Stimulated activated CD4-positive, alpha-beta T cell treated with anti-CD3 and anti-CD28 coated beads, Interleukin-1b, Interleukin-23, amount 100 ng/mL, for 24 hours (primary cell): ENCODE measurements around the gene ZDHHC20.

Experiments used
- DNase-seq, 4 experiments: peaks; one replicate each; pipeline ENCODE4 v3.0.0-alpha.2; 2020; ENCODE audit warnings: low read depth in 4 of 4, low spot score in 1 of 4

ZDHHC20 gene

DNA sequence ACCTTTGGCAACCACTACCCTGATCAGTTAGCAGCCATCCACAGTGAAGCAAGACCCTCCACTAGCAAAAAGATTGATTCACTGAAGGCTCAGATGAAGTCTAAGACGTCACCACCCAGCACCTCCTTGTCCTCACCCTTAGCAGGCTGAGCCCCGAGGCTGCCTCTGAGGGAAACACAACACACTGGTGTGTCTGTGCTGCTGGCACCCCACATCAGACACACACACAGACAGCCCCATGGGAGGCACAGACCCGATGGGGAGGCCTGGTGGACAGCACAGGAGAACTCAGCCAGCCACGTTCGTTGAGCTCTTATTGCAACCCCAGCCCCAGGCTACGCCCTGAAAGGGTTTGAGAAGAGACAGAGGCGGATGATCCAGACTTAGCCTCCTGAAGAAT, 94.7 kb downstream of the ZDHHC20 start:
- no peak for DNase-seq

- no peak for DNase-seq
Observed at GRCh38 chr13:21362741-21363140, 96.4 kb downstream of the ZDHHC20 start.

DNA sequence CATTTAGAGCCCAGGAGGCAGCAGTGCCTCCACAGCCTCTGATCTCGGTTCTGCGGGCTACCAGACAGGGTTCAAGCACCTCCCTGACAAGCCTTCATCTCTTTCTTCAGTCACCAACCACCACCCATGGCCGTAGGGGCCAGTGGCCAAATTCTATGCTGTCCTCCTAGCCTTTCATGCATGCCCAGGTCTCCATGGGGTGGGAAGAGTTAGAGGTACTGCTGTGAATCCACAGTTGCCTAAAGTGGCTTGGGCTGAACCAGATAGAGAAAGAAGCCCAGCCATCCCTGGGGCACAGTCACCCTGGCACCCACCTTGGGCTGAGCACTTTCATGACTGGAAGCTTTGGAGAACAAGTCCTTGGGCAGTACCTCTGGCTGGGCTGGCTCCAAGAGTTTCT, 97.4 kb downstream of the ZDHHC20 start:
- DNase-seq = no peak

DNA sequence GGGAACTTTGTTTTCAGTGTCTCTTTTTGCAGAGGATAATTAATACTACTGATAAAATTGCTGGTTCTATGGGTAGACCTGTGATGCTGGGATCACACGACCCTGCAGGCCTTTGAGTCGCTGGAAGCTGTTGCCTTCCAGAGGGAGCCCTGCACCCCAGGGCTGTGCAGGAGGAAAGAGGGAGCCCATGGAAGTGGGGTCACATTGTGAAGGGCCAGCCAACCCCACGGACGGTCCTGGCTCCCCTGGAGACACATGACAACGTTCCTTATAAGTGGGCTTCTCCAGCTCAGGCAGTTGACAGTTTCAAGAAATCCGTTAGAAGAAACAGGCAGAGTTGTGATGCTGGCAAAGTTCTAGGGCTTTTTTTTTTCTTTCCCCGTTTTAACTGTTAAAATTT, 98.0 kb downstream of the ZDHHC20 start:
- DNase-seq = no peak

DNA sequence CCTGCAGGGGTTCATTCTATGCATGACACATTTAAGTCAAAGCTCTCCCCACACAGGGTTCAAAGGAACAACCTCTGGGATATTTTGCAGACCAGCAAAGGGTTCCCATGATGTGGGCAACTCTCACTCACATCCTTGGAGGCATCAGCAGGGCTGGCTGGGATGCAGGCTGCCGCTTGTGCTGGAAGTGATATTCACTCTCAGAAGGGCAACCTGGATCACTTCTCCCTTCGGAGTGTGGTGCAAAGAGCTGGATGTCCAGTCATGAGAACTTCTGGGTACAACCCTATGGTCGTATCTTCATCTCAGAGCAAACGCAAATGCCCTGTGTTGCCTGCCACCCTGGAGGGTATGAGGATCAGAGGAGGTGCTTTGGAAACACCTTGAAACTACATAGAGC, 98.6 kb downstream of the ZDHHC20 start:
- no peak for DNase-seq

DNA sequence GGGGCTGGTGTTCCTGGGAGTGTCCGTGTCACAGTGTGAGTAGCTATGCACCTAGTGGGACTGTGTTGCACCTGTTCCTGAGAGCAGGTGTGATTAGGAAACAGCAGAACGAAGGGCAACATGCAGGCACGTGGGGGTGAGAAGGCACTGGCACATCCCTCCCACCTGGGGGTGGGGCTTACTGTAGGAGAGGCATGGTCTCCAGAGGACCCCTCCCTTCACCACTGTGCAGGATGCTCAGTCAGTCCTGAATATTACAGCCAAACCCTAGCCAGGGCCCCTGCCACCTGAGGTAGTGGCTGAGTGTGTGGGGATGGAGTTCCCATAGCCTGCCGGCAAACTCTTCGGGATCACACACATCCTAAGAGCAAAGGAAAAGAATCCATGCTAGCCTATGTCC, 99.2 kb downstream of the ZDHHC20 start:
- DNase-seq = no peak

- DNase-seq = no peak
Observed at GRCh38 chr13:21355304-21355703, 103.8 kb downstream of the ZDHHC20 start.

- DNase-seq = no peak
Observed at GRCh38 chr13:21354721-21355120, 104.4 kb downstream of the ZDHHC20 start.

- DNase-seq = no peak
Observed at GRCh38 chr13:21348488-21349120, 110.5 kb downstream of the ZDHHC20 start.

DNA sequence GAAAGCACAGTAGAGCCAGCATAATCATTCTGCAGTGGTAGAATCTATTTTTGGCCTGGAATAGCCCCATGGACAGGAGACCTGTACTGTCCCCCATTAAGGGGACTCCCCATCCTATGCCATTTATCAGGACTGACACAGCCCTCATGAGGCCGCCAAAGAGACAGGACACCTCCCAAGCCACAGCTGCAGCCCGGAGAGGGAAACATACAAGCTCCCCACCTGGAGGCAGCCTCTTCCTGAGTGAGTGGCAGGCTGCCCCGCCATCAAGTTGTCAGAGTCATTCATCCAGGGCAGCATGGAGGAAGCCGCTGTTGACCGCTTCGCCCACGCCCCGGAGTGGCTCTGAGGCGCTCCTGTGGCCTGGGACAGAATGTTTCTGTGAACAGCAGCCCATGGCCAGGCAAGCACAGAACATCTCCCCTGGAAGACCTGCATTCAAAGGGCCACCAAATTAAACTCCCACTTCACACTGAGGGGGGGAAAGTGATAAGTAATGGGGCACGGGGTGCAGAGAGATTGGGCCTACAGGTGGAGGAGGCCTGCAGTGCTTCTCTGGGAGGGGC, 111.3 kb downstream of the ZDHHC20 start:
- DNase-seq = no peak

DNA sequence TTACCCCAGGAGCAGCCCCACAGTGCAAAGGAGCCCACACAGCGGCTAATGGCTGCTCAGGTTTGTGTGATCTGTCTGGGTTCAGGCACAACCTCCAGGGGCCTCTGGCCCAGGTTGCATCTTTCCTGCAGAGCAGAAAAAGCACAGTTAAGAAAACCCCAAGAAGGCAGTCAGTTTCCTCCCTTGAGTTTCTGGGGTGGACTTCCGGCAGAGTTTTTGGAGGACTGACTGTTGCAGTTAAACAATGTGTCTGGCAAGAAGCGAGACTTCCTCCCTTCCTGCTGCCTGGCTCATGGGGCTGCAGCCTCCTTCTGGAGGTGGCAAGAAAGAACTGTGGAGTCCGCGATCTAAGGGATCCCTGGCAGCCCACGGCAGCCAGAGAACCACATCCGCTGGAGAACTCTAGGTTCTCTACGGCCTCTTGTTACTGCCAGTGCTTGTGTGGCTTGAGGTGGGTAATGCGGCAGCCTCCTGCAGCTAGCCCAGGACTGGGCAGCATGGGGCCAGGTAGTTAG, 114.4 kb downstream of the ZDHHC20 start:
- DNase-seq = no peak

GRCh38 chr13:21343659-21344058, 115.4 kb downstream of the ZDHHC20 start:
- DNase-seq = no peak

DNA sequence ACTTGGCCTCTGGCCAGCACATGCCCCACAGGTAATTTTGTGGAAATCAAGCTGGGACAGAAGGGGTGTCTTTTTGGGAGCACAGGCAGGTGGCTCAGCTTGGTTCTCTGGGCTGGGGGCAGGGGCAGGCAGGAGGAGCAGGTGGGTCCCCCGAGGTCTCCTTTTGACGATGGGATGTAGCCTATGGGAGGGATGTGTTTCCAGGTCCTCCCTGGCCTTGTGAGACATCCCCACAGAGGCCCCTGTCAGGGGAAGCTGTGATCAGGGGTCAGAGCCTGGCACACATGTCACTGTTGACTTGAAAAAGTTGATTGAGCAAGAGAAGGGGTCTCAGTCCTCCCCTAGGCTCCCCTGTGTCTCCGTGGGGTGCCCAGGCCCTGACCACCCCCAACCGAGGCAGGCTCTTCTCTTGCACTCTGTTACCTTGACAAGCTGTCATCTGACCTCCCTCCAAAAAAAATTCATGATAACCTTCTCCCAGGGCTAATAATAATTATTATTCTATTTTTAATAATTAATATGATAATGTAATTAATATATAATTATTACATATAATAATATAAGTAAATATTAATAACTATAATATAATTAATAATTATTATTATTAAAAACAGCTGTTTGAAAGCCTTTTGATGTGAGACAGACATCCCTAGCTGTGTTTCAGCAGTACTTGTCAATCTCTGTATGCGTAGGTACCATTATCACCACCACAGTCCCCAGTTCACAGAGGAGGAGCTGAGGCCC, 116.2 kb downstream of the ZDHHC20 start:
- no peak for DNase-seq

DNA sequence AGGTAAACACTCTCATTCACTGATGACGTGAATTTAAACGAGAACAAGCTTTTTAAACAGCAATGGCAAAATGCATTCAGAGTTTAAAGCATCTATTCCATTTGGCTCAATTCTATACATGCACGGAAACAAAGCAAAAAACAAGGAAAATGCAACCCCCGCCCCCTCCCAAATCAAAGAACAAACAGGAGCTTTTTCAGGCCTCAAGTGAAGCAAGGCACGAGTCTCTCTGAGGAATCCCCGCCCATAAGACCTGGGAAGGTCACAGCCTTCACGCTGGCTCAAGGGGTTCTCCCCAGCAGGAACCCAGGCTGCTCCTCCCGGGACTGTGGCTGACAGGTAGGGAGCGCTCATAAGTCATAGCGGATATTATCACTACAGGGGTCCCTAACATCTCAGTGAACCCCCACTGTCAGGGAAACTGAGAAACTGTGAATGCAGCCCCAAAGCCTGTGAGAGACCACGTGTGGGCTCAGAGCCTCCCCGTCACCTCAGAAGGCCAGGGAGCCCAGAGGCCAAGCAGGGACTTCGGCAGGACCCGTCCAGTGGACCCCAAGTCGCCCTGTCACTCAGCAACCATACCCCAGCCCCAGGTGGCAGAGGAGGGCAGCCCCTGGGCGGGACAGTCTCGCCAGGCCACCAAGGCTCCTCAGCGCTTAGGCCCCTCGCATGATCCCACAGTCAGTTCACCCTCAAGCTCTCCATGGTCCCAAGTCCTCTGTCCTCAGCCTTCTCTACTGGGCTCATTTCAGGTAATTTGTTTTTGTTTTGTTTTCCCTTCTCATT, 117.3 kb downstream of the ZDHHC20 start:
- no peak for DNase-seq

DNA sequence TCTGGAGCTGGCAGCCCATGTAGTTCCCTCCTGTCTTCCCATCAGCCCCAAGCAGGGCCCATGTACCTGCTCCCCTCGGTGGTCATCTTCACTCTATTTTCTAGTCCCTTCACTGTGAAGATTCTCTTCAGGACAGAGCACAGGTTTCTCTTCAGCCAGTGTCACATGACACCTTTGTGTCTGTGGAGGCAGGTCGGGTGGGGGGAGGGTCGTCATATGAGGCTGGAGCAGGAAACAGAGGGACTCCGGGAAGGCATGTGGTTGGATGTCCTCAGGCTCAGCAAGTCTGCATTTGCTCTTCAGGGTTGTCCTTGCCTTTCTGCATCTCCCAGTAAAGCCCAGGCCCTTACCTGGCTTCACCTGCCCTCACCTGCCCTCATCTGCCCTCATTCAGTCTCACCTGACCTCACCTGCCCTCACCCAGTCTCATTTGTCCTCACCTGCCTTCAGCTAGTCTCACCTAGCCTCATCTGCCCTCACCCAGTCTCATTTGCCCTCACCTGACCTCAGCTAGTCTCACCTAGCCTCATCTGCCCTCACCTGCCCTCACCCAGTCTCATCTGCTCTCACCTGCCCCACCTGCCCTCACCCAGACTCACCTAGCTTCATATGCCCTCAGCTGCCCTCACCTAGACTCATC, 120.3 kb downstream of the ZDHHC20 start:
- DNase-seq = no peak

- DNase-seq = no peak
Observed at GRCh38 chr13:21338156-21338555, 120.9 kb downstream of the ZDHHC20 start.

GRCh38 chr13:21336609-21337349, 122.3 kb downstream of the ZDHHC20 start:
- DNase-seq = no peak

DNA sequence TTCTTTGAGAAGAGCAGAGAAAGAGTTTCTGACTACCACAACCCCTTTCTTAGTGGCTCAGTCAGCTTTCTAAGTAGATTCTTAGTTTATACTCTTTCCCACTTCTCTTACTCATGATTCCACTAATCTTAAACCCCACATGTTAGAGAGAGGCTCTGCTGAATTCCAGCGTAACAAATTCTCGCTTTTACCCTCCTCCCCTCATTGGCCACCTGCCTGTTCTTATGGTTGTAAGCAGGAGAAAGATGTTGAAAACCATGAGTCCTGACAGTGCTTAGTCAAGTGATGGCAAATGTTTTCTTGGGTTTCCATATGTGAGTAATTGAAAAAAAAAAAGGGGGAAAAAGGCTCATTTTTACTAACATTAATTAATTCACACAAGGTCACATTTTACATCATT, 125.9 kb downstream of the ZDHHC20 start:
- no peak for DNase-seq

GRCh38 chr13:21330126-21330861, 128.8 kb downstream of the ZDHHC20 start:
- DNase-seq = no peak
